Activated B cell treated with CpG ODN at 0.5 μM for 24 hours (primary cell): ENCODE measurements around the gene WARS2. TPM values are rescaled to one million over a fixed set of nuclear protein-coding genes. Genes with fewer than 3 reads are reported as not detected.
"Not testable (repeated sequence)": the region's sequence is repeated elsewhere in the genome, so short reads cannot be mapped to it uniquely, and the experiment has no call there.

Experiments used
- ATAC-seq: fragments of 200-7000 bp; cut with Tn5 transposase; one replicate; pipeline ENCODE4 v1.10.0; 2021; ENCODE audit warnings: low read depth, mild to moderate bottlenecking, moderate library complexity
- CTCF ChIA-PET: fragments of 350-600 bp; sonication (Branson Sonifier 250); formaldehyde crosslinking; loops from one replicate; lab custom pipeline; 2021; ENCODE audit warnings: antibody characterized with exemption; lab: Charles Lee
- POLR2A ChIA-PET: fragments of 350-600 bp; sonication (Branson Sonifier 250); formaldehyde crosslinking; loops from one replicate; lab custom pipeline; 2021; ENCODE audit warnings: antibody characterized with exemption; lab: Charles Lee
- DNase-seq: peaks from one replicate; pipeline ENCODE4 v3.0.0; 2022
- H3K27ac Mint-ChIP-seq: one replicate; pipeline ENCODE4 v1.8.0; 2020; ENCODE audit warnings: mixed read lengths
- H3K27me3 Mint-ChIP-seq: one replicate; pipeline ENCODE4 v1.8.0; 2021; ENCODE audit warnings: mixed read lengths
- H3K36me3 Mint-ChIP-seq: one replicate; pipeline ENCODE4 v1.8.0; 2021; ENCODE audit warnings: low read depth, mixed read lengths
- H3K4me1 Mint-ChIP-seq: one replicate; pipeline ENCODE4 v1.8.0; 2021; ENCODE audit warnings: mixed read lengths
- H3K4me3 Mint-ChIP-seq: one replicate; pipeline ENCODE4 v1.8.0; 2020; ENCODE audit warnings: mild to moderate bottlenecking, mixed read lengths
- H3K9me3 Mint-ChIP-seq: one replicate; pipeline ENCODE4 v1.8.0; 2020; ENCODE audit warnings: mixed read lengths
- intact Hi-C: fragments of 100-400 bp; cut with micrococcal nuclease; formaldehyde crosslinking; loops from one replicate; pipeline ENCODE4 v1.15.1; 2024
- total RNA-seq: library from RNA; stranded (reverse); gene quantifications from 2 replicates; pipeline ENCODE4 v1.2.3, GENCODE V29; 2022
- TF ChIP-seq, protein P1 (sequence below): fragments of 200-600 bp; IDR thresholded peaks from one replicate; pipeline ENCODE4 v1.8.0; 2022; ENCODE audit warnings: antibody characterized with exemption, mild to moderate bottlenecking

WARS2 gene
- total RNA-seq, 1 donor from 2014 or later, result 15.1 TPM

- POLR2A ChIA-PET, result no interaction called here
- Mint-ChIP-seq H3K9me3 (peaks cover 13% of the 10 kb centered on the region), H3K27me3 (no peaks in the 10 kb centered on the region), H3K4me3 (no peak overlapping the region), H3K27ac (no peak overlapping the region), H3K4me1 (no peaks in the 10 kb centered on the region), H3K36me3 (peaks cover 52% of the 10 kb centered on the region)
- ATAC-seq (no peak), DNase-seq (no peak)
- TF ChIP-seq, protein P1, sequence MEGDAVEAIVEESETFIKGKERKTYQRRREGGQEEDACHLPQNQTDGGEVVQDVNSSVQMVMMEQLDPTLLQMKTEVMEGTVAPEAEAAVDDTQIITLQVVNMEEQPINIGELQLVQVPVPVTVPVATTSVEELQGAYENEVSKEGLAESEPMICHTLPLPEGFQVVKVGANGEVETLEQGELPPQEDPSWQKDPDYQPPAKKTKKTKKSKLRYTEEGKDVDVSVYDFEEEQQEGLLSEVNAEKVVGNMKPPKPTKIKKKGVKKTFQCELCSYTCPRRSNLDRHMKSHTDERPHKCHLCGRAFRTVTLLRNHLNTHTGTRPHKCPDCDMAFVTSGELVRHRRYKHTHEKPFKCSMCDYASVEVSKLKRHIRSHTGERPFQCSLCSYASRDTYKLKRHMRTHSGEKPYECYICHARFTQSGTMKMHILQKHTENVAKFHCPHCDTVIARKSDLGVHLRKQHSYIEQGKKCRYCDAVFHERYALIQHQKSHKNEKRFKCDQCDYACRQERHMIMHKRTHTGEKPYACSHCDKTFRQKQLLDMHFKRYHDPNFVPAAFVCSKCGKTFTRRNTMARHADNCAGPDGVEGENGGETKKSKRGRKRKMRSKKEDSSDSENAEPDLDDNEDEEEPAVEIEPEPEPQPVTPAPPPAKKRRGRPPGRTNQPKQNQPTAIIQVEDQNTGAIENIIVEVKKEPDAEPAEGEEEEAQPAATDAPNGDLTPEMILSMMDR, result no peak
- intact Hi-C loops, result no loop called here
- CTCF ChIA-PET, result no interaction called here
Observed at GRCh38 chr1:119181218-119181617, 40.8 kb upstream of the WARS2 start.

- TF ChIP-seq, protein P1, result no peak
- ChIA-PET CTCF (no interaction called here), POLR2A (interaction anchor here (0.5 kb wide), 1 partner anchor 234 kb away, joined by 3 read pairs; no protein-coding TSS in a partner anchor)
- no peaks in the 10 kb centered on the region for H3K27me3 Mint-ChIP-seq
- peaks cover 14% of the 10 kb centered on the region for H3K9me3 Mint-ChIP-seq
- H3K4me1 Mint-ChIP-seq, result no peaks in the 10 kb centered on the region
- H3K4me3 Mint-ChIP-seq, result no peak overlapping the region
- DNase-seq (no peak), ATAC-seq (no peak)
- peaks cover 54% of the 10 kb centered on the region for H3K36me3 Mint-ChIP-seq
- intact Hi-C loops, result no loop called here
- no peak overlapping the region for H3K27ac Mint-ChIP-seq
Observed at GRCh38 chr1:119179051-119179450, 38.6 kb upstream of the WARS2 start.

DNA sequence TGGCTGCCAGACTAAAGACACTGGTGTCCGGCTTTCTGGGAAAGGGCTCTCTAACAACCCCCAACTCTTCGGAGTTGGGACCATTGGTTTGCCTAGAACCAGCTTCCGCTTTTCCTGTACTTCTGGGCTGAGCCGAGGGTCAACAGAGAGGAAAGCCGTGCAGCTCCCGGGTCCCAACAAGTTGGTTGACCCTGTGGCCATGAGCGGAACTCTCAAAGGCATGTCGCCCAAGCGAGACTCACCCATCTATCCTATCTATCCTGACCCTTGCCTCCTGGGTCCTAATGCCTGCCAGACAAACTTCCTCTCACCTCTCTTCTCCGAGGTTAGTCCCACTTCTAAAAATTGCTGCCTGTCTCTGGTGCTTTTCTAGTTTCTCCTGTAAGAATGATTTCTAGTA, 32.5 kb upstream of the WARS2 start:
- H3K4me3 Mint-ChIP-seq, POLR2A ChIA-PET, intact Hi-C loops, H3K9me3 Mint-ChIP-seq, DNase-seq, CTCF ChIA-PET, H3K27me3 Mint-ChIP-seq, H3K27ac Mint-ChIP-seq, H3K4me1 Mint-ChIP-seq, ATAC-seq: not testable (repeated sequence)
- peaks cover 70% of the 10 kb centered on the region for H3K36me3 Mint-ChIP-seq

DNA sequence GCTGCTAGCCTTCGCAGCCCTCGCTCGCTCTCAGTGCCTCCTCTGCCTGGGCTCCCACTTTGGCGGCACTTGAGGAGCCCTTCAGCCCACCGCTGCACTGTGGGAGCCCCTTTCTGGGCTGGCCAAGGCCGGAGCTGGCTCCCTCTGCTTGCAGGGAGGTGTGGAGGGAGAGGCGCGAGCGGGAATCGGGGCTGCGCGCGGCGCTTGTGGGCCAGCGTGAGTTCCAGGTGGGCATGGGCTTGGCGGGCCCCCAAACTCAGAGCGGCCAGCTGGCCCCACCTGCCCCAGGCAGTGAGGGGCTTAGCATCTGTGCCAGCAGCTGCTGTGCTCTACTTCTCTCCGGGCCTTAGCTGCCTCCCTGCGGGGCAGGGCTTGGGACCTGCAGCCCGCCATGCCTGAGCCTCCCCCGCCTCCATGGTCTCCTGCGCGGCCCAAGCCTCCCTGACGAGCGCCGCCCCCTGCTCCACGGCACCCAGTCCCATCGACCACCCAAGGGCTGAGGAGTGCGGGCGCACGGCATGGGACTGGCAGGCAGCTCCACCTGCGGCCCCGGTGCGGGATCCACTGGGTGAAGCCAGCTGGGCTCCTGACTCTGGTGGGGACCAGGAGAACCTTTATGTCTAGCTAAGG, 31.0 kb upstream of the WARS2 start:
- CTCF ChIA-PET, DNase-seq, H3K27me3 Mint-ChIP-seq, H3K27ac Mint-ChIP-seq, H3K4me1 Mint-ChIP-seq, POLR2A ChIA-PET, intact Hi-C loops, ATAC-seq, H3K4me3 Mint-ChIP-seq, H3K9me3 Mint-ChIP-seq: not testable (repeated sequence)
- peaks cover 72% of the 10 kb centered on the region for H3K36me3 Mint-ChIP-seq

DNA sequence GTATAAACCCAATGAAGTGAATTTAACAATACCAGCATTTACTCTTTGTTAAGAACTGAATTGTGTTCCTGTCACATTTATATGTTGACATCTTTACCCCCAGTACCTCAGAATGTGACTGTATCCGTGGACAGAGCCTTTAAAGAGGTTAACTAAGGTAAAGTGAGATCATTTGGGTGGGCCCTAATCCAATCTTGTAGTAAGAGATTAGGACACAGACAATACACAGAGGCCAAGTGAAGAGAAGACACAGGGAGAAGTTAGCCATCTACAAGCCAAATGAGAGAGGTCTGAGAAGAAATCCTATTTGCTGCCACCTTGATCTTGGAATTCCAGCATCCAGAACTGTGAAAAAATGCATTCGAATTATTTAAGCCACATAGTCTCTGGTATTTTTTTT, 22.9 kb upstream of the WARS2 start:
- ChIA-PET POLR2A (no interaction called here), CTCF (no interaction called here)
- TF ChIP-seq, protein P1, result no peak
- Mint-ChIP-seq H3K4me1 (no peaks in the 10 kb centered on the region), H3K4me3 (no peak overlapping the region), H3K36me3 (peaks cover 68% of the 10 kb centered on the region), H3K27me3 (no peaks in the 10 kb centered on the region), H3K9me3 (no peaks in the 10 kb centered on the region), H3K27ac (no peak overlapping the region)
- DNase-seq (no peak), ATAC-seq (no peak)
- intact Hi-C loops, result no loop called here

DNA sequence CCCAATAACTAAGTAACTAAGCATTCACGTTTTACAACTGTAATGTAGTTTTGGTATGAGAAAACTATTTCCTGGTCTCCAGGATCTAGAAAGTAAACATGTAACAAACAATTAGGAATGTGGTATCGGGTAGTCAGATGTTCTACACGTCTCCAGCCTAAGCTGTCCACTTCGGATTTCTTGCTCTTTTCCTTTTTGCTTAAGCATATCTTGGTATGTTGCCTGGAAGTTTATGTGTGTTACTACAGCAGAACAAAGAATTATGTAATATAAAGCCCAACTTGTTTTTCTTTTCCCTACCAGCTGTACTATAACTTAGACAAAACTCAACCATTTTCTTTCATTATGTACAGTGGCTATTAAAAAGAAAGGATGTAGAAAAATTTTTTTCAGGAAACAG, 20.4 kb upstream of the WARS2 start:
- Mint-ChIP-seq H3K4me3 (no peak overlapping the region), H3K27ac (no peak overlapping the region), H3K4me1 (peaks cover under 1% of the 10 kb centered on the region), H3K27me3 (no peaks in the 10 kb centered on the region), H3K36me3 (peaks cover 72% of the 10 kb centered on the region), H3K9me3 (no peaks in the 10 kb centered on the region)
- intact Hi-C loops, result no loop called here
- ATAC-seq (no peak), DNase-seq (no peak)
- POLR2A ChIA-PET, result no interaction called here
- CTCF ChIA-PET, result no interaction called here
- TF ChIP-seq, protein P1, result no peak
